WTC11 (cell line): Measurements from ENCODE around the gene SREK1IP1. TPM values are rescaled to one million over a fixed set of nuclear protein-coding genes. Genes with fewer than 3 reads are reported as not detected.
A peak's percentile ranks its signal among the peaks of the same experiment; 100 is the strongest.

Source experiments
- ATAC-seq: fragments of 200-7000 bp; cut with Tn5 transposase; 2 replicates; pipeline ENCODE4 v1.10.0; 2021; ENCODE audit warnings: mild to moderate bottlenecking, moderate library complexity
- CTCF ChIA-PET: fragments of 300-600 bp; sonication (Branson Sonifier 250); formaldehyde crosslinking; loops from one replicate; lab custom pipeline; 2021; ENCODE audit warnings: antibody characterized with exemption; lab: Charles Lee
- POLR2A ChIA-PET: fragments of 350-600 bp; sonication (Branson Sonifier 250); formaldehyde crosslinking; loops from one replicate; lab custom pipeline; 2021; ENCODE audit warnings: antibody characterized with exemption; lab: Charles Lee
- DNase-seq: peaks from one replicate; pipeline ENCODE4 v3.0.0; 2021; ENCODE audit warnings: low spot score
- H3K27ac Mint-ChIP-seq: 2 replicates; pipeline ENCODE4 v1.8.0; 2021; ENCODE audit warnings: mixed read lengths
- H3K27me3 Mint-ChIP-seq: 2 replicates; pipeline ENCODE4 v1.8.0; 2021; ENCODE audit warnings: low read depth, mild to moderate bottlenecking, moderate library complexity, mixed read lengths
- H3K36me3 Mint-ChIP-seq: 2 replicates; pipeline ENCODE4 v1.8.0; 2021; ENCODE audit warnings: mixed read lengths
- H3K4me1 Mint-ChIP-seq: 2 replicates; pipeline ENCODE4 v1.8.0; 2022; ENCODE audit warnings: mixed read lengths
- H3K4me3 Mint-ChIP-seq: 2 replicates; pipeline ENCODE4 v1.8.0; 2021; ENCODE audit warnings: mild to moderate bottlenecking, moderate library complexity, mixed read lengths
- H3K9me3 Mint-ChIP-seq: 2 replicates; pipeline ENCODE4 v1.8.0; 2021; ENCODE audit warnings: mixed read lengths
- ATF1 ChIP-seq: sonication (generic); formaldehyde crosslinking; IDR thresholded peaks from 2 replicates; pipeline ENCODE4 v1.8.1; 2023; ENCODE audit warnings: mild to moderate bottlenecking, moderate library complexity, missing genetic modification reagents
- CREB1 ChIP-seq: sonication (generic); formaldehyde crosslinking; IDR thresholded peaks from 2 replicates; pipeline ENCODE4 v1.8.0; 2023; ENCODE audit warnings: mild to moderate bottlenecking, missing genetic modification reagents
- ELF4 ChIP-seq: sonication (generic); formaldehyde crosslinking; IDR thresholded peaks from 2 replicates; pipeline ENCODE4 v1.8.1; 2022; ENCODE audit warnings: low read depth, mild to moderate bottlenecking, moderate library complexity, missing genetic modification reagents
- ETV6 ChIP-seq: sonication (generic); formaldehyde crosslinking; IDR thresholded peaks from 2 replicates; pipeline ENCODE4 v1.8.1; 2022; ENCODE audit warnings: mild to moderate bottlenecking, missing genetic modification reagents
- FOXK1 ChIP-seq: sonication (generic); formaldehyde crosslinking; IDR thresholded peaks from 2 replicates; pipeline ENCODE4 v1.8.0; 2022; ENCODE audit warnings: mild to moderate bottlenecking, moderate library complexity, missing genetic modification reagents
- FOXP1 ChIP-seq: sonication (generic); formaldehyde crosslinking; IDR thresholded peaks from 2 replicates; pipeline ENCODE4 v1.8.0; 2022; ENCODE audit warnings: missing genetic modification reagents, mild to moderate bottlenecking, moderate library complexity, borderline replicate concordance
- GABPB1 ChIP-seq: sonication (generic); formaldehyde crosslinking; IDR thresholded peaks from 2 replicates; pipeline ENCODE4 v1.8.1; 2023; ENCODE audit warnings: mild to moderate bottlenecking, missing genetic modification reagents
- MYBL2 ChIP-seq: sonication (generic); formaldehyde crosslinking; IDR thresholded peaks from 2 replicates; pipeline ENCODE4 v1.8.1; 2023; ENCODE audit warnings: mild to moderate bottlenecking, moderate library complexity, missing genetic modification reagents
- NR3C1 ChIP-seq: sonication (generic); formaldehyde crosslinking; conservative IDR thresholded peaks from 2 replicates; pipeline ENCODE4 v1.8.1; 2023; ENCODE audit warnings: low read depth, mild to moderate bottlenecking, missing genetic modification reagents
- OVOL2 ChIP-seq: fragments of 250-450 bp; sonication (Bioruptor Pico); IDR thresholded peaks from 2 replicates; pipeline ENCODE4 v1.9.0; 2021; ENCODE audit warnings: mild to moderate bottlenecking, borderline replicate concordance
- PRRX2 ChIP-seq: fragments of 250-450 bp; sonication (Bioruptor Pico); IDR thresholded peaks from 2 replicates; pipeline ENCODE4 v1.8.0; 2021; ENCODE audit warnings: mild to moderate bottlenecking
- TCF7 ChIP-seq: sonication (generic); formaldehyde crosslinking; IDR thresholded peaks from 2 replicates; pipeline ENCODE4 v1.8.0; 2022; ENCODE audit warnings: mild to moderate bottlenecking, low read depth, missing genetic modification reagents, moderate library complexity
- ZNF121 ChIP-seq: sonication (generic); formaldehyde crosslinking; IDR thresholded peaks from 2 replicates; pipeline ENCODE4 v1.8.0; 2023; ENCODE audit warnings: missing genetic modification reagents
- ZNF219 ChIP-seq: sonication (generic); formaldehyde crosslinking; IDR thresholded peaks from 2 replicates; pipeline ENCODE4 v1.8.0; 2023; ENCODE audit warnings: missing genetic modification reagents, mild to moderate bottlenecking, borderline replicate concordance
- ZNF396 ChIP-seq: fragments of 250-450 bp; sonication (Bioruptor Pico); IDR thresholded peaks from 2 replicates; pipeline ENCODE4 v1.8.0; 2021; ENCODE audit warnings: mild to moderate bottlenecking, moderate library complexity, borderline replicate concordance
- total RNA-seq: library from RNA; stranded (reverse); gene quantifications from 3 replicates; pipeline ENCODE4 v1.2.3, GENCODE V29; 2021
- TF ChIP-seq, protein P1 (sequence below): fragments of 200-600 bp; IDR thresholded peaks from 2 replicates; pipeline ENCODE4 v1.8.0; 2022; ENCODE audit warnings: antibody characterized with exemption
- TF ChIP-seq, protein P2 (sequence below): sonication (generic); formaldehyde crosslinking; conservative IDR thresholded peaks from 2 replicates; pipeline ENCODE4 v1.8.1; 2022; ENCODE audit warnings: mild to moderate bottlenecking, missing genetic modification reagents
- TF ChIP-seq, protein P3 (sequence below): sonication (generic); formaldehyde crosslinking; IDR thresholded peaks from 2 replicates; pipeline ENCODE4 v1.8.1; 2022; ENCODE audit warnings: mild to moderate bottlenecking, missing genetic modification reagents, moderate library complexity, borderline replicate concordance
- TF ChIP-seq, protein P4 (sequence below): sonication (generic); formaldehyde crosslinking; IDR thresholded peaks from 2 replicates; pipeline ENCODE4 v1.8.0; 2022; ENCODE audit warnings: missing genetic modification reagents
- TF ChIP-seq, protein P5 (sequence below): sonication (generic); formaldehyde crosslinking; IDR thresholded peaks from 2 replicates; pipeline ENCODE4 v1.8.1; 2023; ENCODE audit warnings: mild to moderate bottlenecking, moderate library complexity, missing genetic modification reagents

Gene SREK1IP1
- total RNA-seq, 1 experiment from 2014 or later = 26.2 TPM

DNA sequence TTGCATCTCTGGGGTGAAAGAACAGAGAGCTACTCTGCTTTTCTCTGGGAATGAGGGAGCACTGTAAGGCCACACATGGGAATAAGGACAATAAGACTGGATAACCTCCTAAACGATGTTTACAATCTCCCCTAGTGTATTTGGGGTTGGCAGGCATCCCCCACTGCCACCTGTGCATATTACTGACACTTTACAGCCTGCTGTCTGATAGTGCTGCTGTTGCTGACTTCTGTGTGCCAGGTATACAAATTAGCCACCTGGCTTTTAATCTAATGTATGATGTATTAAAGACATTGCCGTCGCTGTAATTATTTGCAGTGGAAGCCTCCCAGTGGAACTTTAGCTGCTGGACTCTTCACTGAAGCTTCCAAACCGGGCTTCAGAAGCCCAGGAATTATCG is 82.6 kb downstream of the SREK1IP1 start:
- CTCF ChIA-PET = no interaction called here
- no peak for ATAC-seq

DNA sequence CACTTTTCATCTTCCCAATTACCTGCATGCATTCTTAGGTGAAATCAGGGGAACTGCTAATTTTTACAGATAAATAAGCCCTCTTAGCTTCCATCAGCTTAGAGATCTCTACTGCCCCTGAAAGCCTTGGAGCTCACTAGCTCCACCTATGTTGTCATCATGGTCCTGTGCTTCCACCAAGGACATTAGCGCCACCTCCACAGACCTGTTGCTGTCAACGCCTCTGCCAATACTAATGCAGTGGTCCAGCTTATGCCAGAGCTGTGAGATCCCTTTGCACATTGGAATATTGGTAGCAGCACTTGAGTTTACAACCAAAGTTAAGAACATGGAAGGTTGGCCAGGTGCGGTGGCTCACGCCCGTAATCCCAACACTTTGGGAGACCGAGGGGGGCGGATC is 85.9 kb downstream of the SREK1IP1 start:
- DNase-seq = peak; percentile 44

More for the DNA sequence above, 82.6 kb downstream of the SREK1IP1 start:
- Mint-ChIP-seq H3K9me3 (no peaks in the 10 kb centered on the region), H3K4me3 (no peak overlapping the region), H3K27ac (no peak overlapping the region), H3K4me1 (peaks cover 39% of the 10 kb centered on the region), H3K27me3 (peaks cover 15% of the 10 kb centered on the region), H3K36me3 (no peaks in the 10 kb centered on the region)
- TF ChIP-seq ELF4 (CRISPR knock-in tag) (no peak), GABPB1 (CRISPR knock-in tag) (no peak), TCF7 (CRISPR knock-in tag) (no peak), CREB1 (CRISPR knock-in tag) (no peak), OVOL2 (CRISPR knock-in tag) (no peak)
- POLR2A ChIA-PET = no interaction called here
- no peak for DNase-seq

DNA sequence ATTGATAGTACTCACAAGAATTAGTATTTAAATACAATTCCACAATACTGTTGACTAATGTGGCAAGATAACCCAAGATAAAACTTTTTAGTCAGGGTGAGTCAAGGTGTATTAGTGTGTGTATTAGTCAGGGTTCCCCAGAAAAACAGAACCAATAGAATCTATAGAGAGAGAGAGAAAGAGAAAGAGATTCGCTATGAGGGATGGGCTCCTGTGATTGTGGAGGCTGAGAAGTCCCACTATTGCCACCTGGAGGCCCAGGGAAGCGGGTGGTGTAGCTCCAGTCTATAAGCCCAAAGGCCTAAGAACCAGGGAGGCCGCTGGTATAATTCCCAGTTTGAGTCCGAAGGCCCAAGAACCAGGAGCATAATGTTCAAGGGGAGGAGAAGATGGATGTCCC is 88.2 kb downstream of the SREK1IP1 start:
- Mint-ChIP-seq H3K4me1 (peaks cover 16% of the 10 kb centered on the region), H3K27ac (no peak overlapping the region), H3K9me3 (no peaks in the 10 kb centered on the region), H3K36me3 (no peaks in the 10 kb centered on the region), H3K27me3 (no peaks in the 10 kb centered on the region), H3K4me3 (no peak overlapping the region)
- CTCF ChIA-PET = interaction anchor here (0.6 to 2.4 kb wide), 7 partner anchors 9 to 85 kb away, joined by 3 to 12 read pairs (median 4); no protein-coding TSS in a partner anchor
- ATAC-seq = peak; percentile 86
- POLR2A ChIA-PET = interaction anchor here (0.7 kb wide), 1 partner anchor 87 kb away, joined by 3 read pairs; no protein-coding TSS in a partner anchor
- TF ChIP-seq ZNF396 (no peak), CREB1 (CRISPR knock-in tag) (no peak), ATF1 (CRISPR knock-in tag) (no peak), PRRX2 (no peak), MYBL2 (CRISPR knock-in tag) (no peak)
- TF ChIP-seq, protein P1, sequence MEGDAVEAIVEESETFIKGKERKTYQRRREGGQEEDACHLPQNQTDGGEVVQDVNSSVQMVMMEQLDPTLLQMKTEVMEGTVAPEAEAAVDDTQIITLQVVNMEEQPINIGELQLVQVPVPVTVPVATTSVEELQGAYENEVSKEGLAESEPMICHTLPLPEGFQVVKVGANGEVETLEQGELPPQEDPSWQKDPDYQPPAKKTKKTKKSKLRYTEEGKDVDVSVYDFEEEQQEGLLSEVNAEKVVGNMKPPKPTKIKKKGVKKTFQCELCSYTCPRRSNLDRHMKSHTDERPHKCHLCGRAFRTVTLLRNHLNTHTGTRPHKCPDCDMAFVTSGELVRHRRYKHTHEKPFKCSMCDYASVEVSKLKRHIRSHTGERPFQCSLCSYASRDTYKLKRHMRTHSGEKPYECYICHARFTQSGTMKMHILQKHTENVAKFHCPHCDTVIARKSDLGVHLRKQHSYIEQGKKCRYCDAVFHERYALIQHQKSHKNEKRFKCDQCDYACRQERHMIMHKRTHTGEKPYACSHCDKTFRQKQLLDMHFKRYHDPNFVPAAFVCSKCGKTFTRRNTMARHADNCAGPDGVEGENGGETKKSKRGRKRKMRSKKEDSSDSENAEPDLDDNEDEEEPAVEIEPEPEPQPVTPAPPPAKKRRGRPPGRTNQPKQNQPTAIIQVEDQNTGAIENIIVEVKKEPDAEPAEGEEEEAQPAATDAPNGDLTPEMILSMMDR = peak; percentile 21; the same call in 1 of the 2 replicates
- DNase-seq = peak; percentile 42

More for the DNA sequence above, 85.9 kb downstream of the SREK1IP1 start:
- peak; percentile 90 for ATAC-seq
- Mint-ChIP-seq H3K4me3 (no peak overlapping the region), H3K27ac (no peak overlapping the region), H3K36me3 (no peaks in the 10 kb centered on the region), H3K4me1 (peaks cover 20% of the 10 kb centered on the region), H3K9me3 (no peaks in the 10 kb centered on the region), H3K27me3 (no peaks in the 10 kb centered on the region; the same call in 1 of the 2 replicates)
- POLR2A ChIA-PET = no interaction called here
- CTCF ChIA-PET = interaction anchor here (0.6 to 1.9 kb wide), 22 partner anchors 9 to 718 kb away, joined by 3 to 22 read pairs (median 4); partner anchors contain the start of genes SHISAL2B and SREK1IP1
- TF ChIP-seq ZNF219 (no peak), FOXK1 (CRISPR knock-in tag) (0 out of 2 replicates have a peak, but pooled peaks have one; percentile 52), ZNF121 (CRISPR knock-in tag) (peak; percentile 61; the same call in 1 of the 2 replicates)

DNA sequence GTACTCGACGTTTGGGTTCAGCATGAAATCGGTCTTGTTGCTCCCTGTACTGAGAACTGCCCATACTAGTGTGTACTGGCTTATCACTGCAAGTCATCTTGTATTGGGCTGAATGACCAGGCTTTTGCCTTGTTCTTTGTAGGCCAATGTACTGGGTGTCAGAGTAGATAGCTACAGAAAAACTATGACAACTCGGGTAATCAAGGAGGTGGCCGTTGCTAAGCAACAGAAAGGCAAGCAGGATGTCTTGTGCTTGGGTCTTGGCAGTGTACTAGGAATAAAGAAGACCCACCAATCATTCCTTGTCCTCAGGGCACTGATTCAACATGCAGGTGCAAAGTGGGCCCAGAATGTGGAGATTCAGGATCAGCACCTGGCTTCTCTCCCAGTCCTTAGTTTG is 90.1 kb downstream of the SREK1IP1 start:
- ATAC-seq = no peak
- Mint-ChIP-seq H3K4me3 (no peak overlapping the region), H3K27me3 (no peaks in the 10 kb centered on the region), H3K9me3 (no peaks in the 10 kb centered on the region)
- POLR2A ChIA-PET = no interaction called here
- TF ChIP-seq, protein P2, sequence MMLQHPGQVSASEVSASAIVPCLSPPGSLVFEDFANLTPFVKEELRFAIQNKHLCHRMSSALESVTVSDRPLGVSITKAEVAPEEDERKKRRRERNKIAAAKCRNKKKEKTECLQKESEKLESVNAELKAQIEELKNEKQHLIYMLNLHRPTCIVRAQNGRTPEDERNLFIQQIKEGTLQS (CRISPR knock-in tag) = no peak
- TF ChIP-seq, protein P3, sequence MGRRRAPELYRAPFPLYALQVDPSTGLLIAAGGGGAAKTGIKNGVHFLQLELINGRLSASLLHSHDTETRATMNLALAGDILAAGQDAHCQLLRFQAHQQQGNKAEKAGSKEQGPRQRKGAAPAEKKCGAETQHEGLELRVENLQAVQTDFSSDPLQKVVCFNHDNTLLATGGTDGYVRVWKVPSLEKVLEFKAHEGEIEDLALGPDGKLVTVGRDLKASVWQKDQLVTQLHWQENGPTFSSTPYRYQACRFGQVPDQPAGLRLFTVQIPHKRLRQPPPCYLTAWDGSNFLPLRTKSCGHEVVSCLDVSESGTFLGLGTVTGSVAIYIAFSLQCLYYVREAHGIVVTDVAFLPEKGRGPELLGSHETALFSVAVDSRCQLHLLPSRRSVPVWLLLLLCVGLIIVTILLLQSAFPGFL (CRISPR knock-in tag) = no peak
- no peak for TF ChIP-seq NR3C1 (CRISPR knock-in tag)
- no peak for TF ChIP-seq FOXP1
- TF ChIP-seq, protein P4, sequence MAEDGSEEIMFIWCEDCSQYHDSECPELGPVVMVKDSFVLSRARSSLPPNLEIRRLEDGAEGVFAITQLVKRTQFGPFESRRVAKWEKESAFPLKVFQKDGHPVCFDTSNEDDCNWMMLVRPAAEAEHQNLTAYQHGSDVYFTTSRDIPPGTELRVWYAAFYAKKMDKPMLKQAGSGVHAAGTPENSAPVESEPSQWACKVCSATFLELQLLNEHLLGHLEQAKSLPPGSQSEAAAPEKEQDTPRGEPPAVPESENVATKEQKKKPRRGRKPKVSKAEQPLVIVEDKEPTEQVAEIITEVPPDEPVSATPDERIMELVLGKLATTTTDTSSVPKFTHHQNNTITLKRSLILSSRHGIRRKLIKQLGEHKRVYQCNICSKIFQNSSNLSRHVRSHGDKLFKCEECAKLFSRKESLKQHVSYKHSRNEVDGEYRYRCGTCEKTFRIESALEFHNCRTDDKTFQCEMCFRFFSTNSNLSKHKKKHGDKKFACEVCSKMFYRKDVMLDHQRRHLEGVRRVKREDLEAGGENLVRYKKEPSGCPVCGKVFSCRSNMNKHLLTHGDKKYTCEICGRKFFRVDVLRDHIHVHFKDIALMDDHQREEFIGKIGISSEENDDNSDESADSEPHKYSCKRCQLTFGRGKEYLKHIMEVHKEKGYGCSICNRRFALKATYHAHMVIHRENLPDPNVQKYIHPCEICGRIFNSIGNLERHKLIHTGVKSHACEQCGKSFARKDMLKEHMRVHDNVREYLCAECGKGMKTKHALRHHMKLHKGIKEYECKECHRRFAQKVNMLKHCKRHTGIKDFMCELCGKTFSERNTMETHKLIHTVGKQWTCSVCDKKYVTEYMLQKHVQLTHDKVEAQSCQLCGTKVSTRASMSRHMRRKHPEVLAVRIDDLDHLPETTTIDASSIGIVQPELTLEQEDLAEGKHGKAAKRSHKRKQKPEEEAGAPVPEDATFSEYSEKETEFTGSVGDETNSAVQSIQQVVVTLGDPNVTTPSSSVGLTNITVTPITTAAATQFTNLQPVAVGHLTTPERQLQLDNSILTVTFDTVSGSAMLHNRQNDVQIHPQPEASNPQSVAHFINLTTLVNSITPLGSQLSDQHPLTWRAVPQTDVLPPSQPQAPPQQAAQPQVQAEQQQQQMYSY (CRISPR knock-in tag) = no peak
- no peak for TF ChIP-seq ETV6 (CRISPR knock-in tag)
- TF ChIP-seq, protein P5, sequence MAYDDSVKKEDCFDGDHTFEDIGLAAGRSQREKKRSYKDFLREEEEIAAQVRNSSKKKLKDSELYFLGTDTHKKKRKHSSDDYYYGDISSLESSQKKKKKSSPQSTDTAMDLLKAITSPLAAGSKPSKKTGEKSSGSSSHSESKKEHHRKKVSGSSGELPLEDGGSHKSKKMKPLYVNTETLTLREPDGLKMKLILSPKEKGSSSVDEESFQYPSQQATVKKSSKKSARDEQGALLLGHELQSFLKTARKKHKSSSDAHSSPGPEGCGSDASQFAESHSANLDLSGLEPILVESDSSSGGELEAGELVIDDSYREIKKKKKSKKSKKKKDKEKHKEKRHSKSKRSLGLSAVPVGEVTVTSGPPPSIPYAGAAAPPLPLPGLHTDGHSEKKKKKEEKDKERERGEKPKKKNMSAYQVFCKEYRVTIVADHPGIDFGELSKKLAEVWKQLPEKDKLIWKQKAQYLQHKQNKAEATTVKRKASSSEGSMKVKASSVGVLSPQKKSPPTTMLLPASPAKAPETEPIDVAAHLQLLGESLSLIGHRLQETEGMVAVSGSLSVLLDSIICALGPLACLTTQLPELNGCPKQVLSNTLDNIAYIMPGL (CRISPR knock-in tag) = no peak
- TF ChIP-seq, all 79 proteins: peak for 0
- CTCF ChIA-PET = interaction anchor here (1.0 kb wide), 1 partner anchor 13 kb away, joined by 3 read pairs; no protein-coding TSS in a partner anchor
- Mint-ChIP-seq H3K4me1 (peaks cover 14% of the 10 kb centered on the region), H3K27ac (no peak overlapping the region), H3K36me3 (no peaks in the 10 kb centered on the region)
- no peak for DNase-seq
